ENCODE results near the gene AZIN2. TPM values are rescaled to one million over a fixed set of nuclear protein-coding genes. Genes with fewer than 3 reads are reported as not detected.

AZIN2 gene
- total and polyA plus RNA-seq, 2 donors = 1.7 to 4.2 TPM

GRCh38 chr1:33086384-33086850 is 5.5 kb downstream of the AZIN2 start:
- Histone ChIP-seq H3K27me3 (ENCODE audit: control insufficient read depth in 2 of 2, insufficient read depth in 1 of 2, low read length in 1 of 2) (peaks cover 18 to 46% of the 10 kb centered on the region in 2 donors), H3K36me3 (ENCODE audit: control insufficient read depth in 2 of 2, insufficient read depth in 2 of 2, low read length in 1 of 2) (no peaks in the 10 kb centered on the region), H3K9me3 (ENCODE audit: control insufficient read depth in 2 of 2, insufficient read depth in 1 of 2, low read length in 1 of 2) (no peaks in the 10 kb centered on the region), H3K4me3 (ENCODE audit: low read length in 2 of 2) (no peak overlapping the region), H3K27ac (ENCODE audit: low read depth in 1 of 2, low read length in 1 of 2) (no peak overlapping the region), H3K4me1 (ENCODE audit: control insufficient read depth in 2 of 2, insufficient read depth in 2 of 2, low read length in 2 of 2) (peaks cover 4 to 18% of the 10 kb centered on the region in 2 donors)
- 40% methylated on average over 12 of the region's 12 CpGs for WGBS
- peak in 3 of 9 donors; percentile 13 to 64 (median 52) for DNase-seq (ENCODE audit: low read depth in 6 of 9, low spot score in 9 of 9)

GRCh38 chr1:33087677-33088076 is 6.7 kb downstream of the AZIN2 start:
- Histone ChIP-seq H3K9me3 (ENCODE audit: control insufficient read depth in 2 of 2, insufficient read depth in 1 of 2, low read length in 1 of 2) (no peaks in the 10 kb centered on the region), H3K36me3 (ENCODE audit: control insufficient read depth in 2 of 2, insufficient read depth in 2 of 2, low read length in 1 of 2) (no peaks in the 10 kb centered on the region), H3K27ac (ENCODE audit: low read depth in 1 of 2, low read length in 1 of 2) (no peak overlapping the region), H3K27me3 (ENCODE audit: control insufficient read depth in 2 of 2, insufficient read depth in 1 of 2, low read length in 1 of 2) (peaks cover 6 to 33% of the 10 kb centered on the region in 2 donors), H3K4me3 (ENCODE audit: low read length in 2 of 2) (no peak overlapping the region), H3K4me1 (ENCODE audit: control insufficient read depth in 2 of 2, insufficient read depth in 2 of 2, low read length in 2 of 2) (peaks cover 0 to 11% of the 10 kb centered on the region in 2 donors)
- 80% methylated on average over 6 of the region's 6 CpGs for WGBS
- DNase-seq (ENCODE audit: low read depth in 6 of 9, low spot score in 9 of 9) = no peak

DNA sequence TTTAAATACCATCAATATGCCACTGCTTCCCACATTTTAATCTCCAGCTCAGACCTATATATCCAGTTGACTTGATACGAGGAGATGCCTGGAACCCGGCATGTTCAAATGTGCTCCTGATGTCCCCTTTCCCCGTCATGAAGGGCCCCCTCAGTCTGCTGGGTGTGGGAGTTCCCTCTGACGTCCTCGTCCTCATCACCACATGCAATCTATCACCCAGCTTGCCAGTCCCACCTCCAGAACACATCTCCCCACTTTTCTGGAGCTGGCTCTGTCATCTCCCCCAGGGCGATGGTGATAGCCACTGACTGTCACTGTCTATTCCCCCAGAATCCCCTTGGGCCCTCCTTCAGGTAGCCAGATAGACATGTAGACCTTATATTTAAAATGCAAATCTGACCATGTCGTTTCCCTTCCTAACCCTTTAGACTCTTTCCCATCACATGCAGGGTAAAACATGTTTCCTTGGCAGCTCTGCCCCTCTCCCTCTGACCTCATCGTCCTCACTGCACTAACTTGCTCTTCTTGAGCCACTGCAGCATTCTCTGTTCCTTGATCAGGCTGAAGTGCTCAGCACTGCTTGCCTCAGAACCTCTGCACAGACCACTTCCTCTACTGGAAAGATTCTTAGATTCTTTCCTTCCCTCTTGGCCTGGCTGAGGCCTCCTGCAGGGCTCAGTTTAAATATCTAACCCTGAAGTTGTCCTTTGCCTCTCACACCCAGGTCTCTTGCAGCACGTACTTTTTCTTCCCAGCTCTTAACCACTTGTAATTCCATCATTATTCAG is 7.4 kb downstream of the AZIN2 start:
- WGBS = 57% methylated on average over 9 of the region's 9 CpGs
- peaks cover 0 to 11% of the 10 kb centered on the region in 2 donors for H3K4me1 ChIP-seq (ENCODE audit: control insufficient read depth in 2 of 2, insufficient read depth in 2 of 2, low read length in 2 of 2)
- H3K36me3 ChIP-seq (ENCODE audit: control insufficient read depth in 2 of 2, insufficient read depth in 2 of 2, low read length in 1 of 2) = no peaks in the 10 kb centered on the region
- H3K27ac ChIP-seq (ENCODE audit: low read depth in 1 of 2, low read length in 1 of 2) = no peak overlapping the region
- H3K9me3 ChIP-seq (ENCODE audit: control insufficient read depth in 2 of 2, insufficient read depth in 1 of 2, low read length in 1 of 2) = no peaks in the 10 kb centered on the region
- no peak overlapping the region for H3K4me3 ChIP-seq (ENCODE audit: low read length in 2 of 2)
- peak in 1 of 9 donors; percentile 43 for DNase-seq (ENCODE audit: low read depth in 6 of 9, low spot score in 9 of 9)
- H3K27me3 ChIP-seq (ENCODE audit: control insufficient read depth in 2 of 2, insufficient read depth in 1 of 2, low read length in 1 of 2) = peaks cover 1 to 27% of the 10 kb centered on the region in 2 donors

DNA sequence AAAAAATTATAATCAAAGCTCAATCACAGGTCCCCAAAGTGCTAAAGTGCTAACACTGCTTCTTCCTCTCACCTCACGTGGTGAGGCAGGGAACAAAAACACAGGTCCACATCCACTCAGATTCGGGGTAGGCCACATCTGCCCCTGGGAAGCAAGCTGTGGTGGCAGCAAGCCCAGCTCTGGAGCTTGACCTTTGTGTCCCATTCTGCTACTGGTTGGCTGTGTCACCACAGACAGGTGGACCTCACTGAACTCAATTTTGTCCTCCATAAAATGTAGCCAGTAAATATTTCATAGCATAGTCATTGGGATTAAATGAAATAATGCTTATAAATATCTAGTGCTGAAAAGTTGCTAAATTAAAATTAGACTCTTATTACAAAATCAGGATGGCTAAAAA is 8.5 kb downstream of the AZIN2 start:
- Histone ChIP-seq H3K9me3 (ENCODE audit: control insufficient read depth in 2 of 2, insufficient read depth in 1 of 2, low read length in 1 of 2) (no peaks in the 10 kb centered on the region), H3K27me3 (ENCODE audit: control insufficient read depth in 2 of 2, insufficient read depth in 1 of 2, low read length in 1 of 2) (peaks cover 0 to 17% of the 10 kb centered on the region in 2 donors), H3K4me3 (ENCODE audit: low read length in 2 of 2) (no peak overlapping the region), H3K4me1 (ENCODE audit: control insufficient read depth in 2 of 2, insufficient read depth in 2 of 2, low read length in 2 of 2) (peaks cover 0 to 11% of the 10 kb centered on the region in 2 donors), H3K27ac (ENCODE audit: low read depth in 1 of 2, low read length in 1 of 2) (no peak overlapping the region), H3K36me3 (ENCODE audit: control insufficient read depth in 2 of 2, insufficient read depth in 2 of 2, low read length in 1 of 2) (no peaks in the 10 kb centered on the region)
- DNase-seq (ENCODE audit: low read depth in 6 of 9, low spot score in 9 of 9) = no peak
- 90% methylated on average over 2 of the region's 2 CpGs for WGBS

DNA sequence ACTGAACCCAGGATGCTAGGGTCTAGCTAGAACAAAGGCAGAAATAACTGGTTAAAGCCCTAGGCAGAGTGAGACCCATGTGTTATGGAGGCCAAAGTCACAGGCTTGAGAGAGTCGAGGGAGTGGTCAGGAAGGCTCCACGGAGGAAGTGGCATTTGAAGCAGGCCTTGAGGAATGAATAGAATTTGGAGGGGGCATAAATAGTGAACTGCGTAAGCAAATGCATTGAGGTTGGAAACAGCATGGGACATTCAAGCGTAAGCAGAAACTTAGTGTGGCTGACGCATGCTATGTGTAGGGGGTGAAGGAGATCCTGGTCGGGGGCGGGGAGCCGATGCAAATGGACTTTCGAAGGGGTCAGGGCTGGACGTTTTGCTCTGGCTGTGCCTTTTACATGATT is 11.5 kb downstream of the AZIN2 start:
- Histone ChIP-seq H3K27ac (ENCODE audit: low read depth in 1 of 2, low read length in 1 of 2) (no peak overlapping the region), H3K4me1 (ENCODE audit: control insufficient read depth in 2 of 2, insufficient read depth in 2 of 2, low read length in 2 of 2) (peaks cover 0 to 23% of the 10 kb centered on the region in 2 donors), H3K4me3 (ENCODE audit: low read length in 2 of 2) (no peak overlapping the region), H3K27me3 (ENCODE audit: control insufficient read depth in 2 of 2, insufficient read depth in 1 of 2, low read length in 1 of 2) (no peaks in the 10 kb centered on the region), H3K36me3 (ENCODE audit: control insufficient read depth in 2 of 2, insufficient read depth in 2 of 2, low read length in 1 of 2) (no peaks in the 10 kb centered on the region), H3K9me3 (ENCODE audit: control insufficient read depth in 2 of 2, insufficient read depth in 1 of 2, low read length in 1 of 2) (no peaks in the 10 kb centered on the region)
- DNase-seq (ENCODE audit: low read depth in 6 of 9, low spot score in 9 of 9) = no peak
- WGBS = 98% methylated on average over 10 of the region's 10 CpGs

GRCh38 chr1:33093004-33093403 is 12.1 kb downstream of the AZIN2 start:
- no peak overlapping the region for H3K4me3 ChIP-seq (ENCODE audit: low read length in 2 of 2)
- no peak overlapping the region for H3K27ac ChIP-seq (ENCODE audit: low read depth in 1 of 2, low read length in 1 of 2)
- peaks cover 0 to 27% of the 10 kb centered on the region in 2 donors for H3K4me1 ChIP-seq (ENCODE audit: control insufficient read depth in 2 of 2, insufficient read depth in 2 of 2, low read length in 2 of 2)
- no peak for DNase-seq (ENCODE audit: low read depth in 6 of 9, low spot score in 9 of 9)
- no peaks in the 10 kb centered on the region for H3K27me3 ChIP-seq (ENCODE audit: control insufficient read depth in 2 of 2, insufficient read depth in 1 of 2, low read length in 1 of 2)
- no peaks in the 10 kb centered on the region for H3K9me3 ChIP-seq (ENCODE audit: control insufficient read depth in 2 of 2, insufficient read depth in 1 of 2, low read length in 1 of 2)
- WGBS = 99% methylated on average over 5 of the region's 5 CpGs
- no peaks in the 10 kb centered on the region for H3K36me3 ChIP-seq (ENCODE audit: control insufficient read depth in 2 of 2, insufficient read depth in 2 of 2, low read length in 1 of 2)

DNA sequence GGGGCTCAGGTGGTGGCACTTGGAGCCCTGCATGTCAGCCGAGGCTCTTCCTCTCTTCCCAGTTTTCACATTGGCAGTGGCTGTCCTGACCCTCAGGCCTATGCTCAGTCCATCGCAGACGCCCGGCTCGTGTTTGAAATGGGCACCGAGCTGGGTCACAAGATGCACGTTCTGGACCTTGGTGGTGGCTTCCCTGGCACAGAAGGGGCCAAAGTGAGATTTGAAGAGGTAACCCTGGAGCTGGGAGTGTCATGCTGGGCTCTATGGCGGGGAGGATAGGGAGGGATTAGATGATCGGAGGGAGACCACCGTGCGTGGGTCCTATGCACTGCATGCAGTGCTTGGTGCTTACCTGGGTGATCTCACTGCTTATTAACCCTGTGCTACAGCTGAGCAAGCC is 13.5 kb downstream of the AZIN2 start:
- no peaks in the 10 kb centered on the region for H3K36me3 ChIP-seq (ENCODE audit: control insufficient read depth in 2 of 2, insufficient read depth in 2 of 2, low read length in 1 of 2)
- H3K4me1 ChIP-seq (ENCODE audit: control insufficient read depth in 2 of 2, insufficient read depth in 2 of 2, low read length in 2 of 2) = peaks cover 10 to 30% of the 10 kb centered on the region in 2 donors
- H3K9me3 ChIP-seq (ENCODE audit: control insufficient read depth in 2 of 2, insufficient read depth in 1 of 2, low read length in 1 of 2) = no peaks in the 10 kb centered on the region
- no peak overlapping the region for H3K4me3 ChIP-seq (ENCODE audit: low read length in 2 of 2)
- no peaks in the 10 kb centered on the region for H3K27me3 ChIP-seq (ENCODE audit: control insufficient read depth in 2 of 2, insufficient read depth in 1 of 2, low read length in 1 of 2)
- no peak for DNase-seq (ENCODE audit: low read depth in 6 of 9, low spot score in 9 of 9)
- WGBS = 97% methylated on average over 11 of the region's 11 CpGs
- no peak overlapping the region for H3K27ac ChIP-seq (ENCODE audit: low read depth in 1 of 2, low read length in 1 of 2)

DNA sequence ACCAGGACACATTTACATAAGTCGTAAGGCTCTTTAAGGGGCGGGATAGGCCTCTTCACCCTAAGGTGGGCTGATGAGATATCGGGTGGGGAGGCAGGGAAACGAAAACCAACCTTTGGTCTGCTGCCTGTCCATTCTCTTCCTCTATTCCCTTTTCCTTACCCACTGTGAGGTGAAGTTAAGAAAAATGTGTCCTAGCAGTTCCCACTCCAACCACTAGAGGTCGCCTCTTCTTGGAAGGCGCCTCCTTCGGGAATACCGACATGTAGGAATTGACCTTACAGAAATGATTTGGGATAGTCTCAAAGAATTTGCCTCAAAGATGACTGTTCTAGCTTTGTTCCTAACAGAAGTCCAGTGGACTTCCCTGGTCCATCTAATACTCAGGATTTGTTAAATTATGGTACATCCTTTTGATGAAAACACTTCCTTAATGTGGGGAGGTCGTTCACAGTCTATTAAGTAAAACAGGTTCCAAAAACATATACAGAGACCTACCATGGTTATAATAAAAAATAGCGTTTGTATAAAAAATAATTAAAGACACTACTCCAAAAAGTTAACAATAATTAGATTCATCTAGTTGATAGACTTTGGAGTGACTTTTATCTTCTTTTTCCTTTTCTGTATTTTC is 14.1 kb downstream of the AZIN2 start:
- H3K27ac ChIP-seq (ENCODE audit: low read depth in 1 of 2, low read length in 1 of 2) = no peak overlapping the region
- H3K4me1 ChIP-seq (ENCODE audit: control insufficient read depth in 2 of 2, insufficient read depth in 2 of 2, low read length in 2 of 2) = peaks cover 15 to 36% of the 10 kb centered on the region in 2 donors
- no peak overlapping the region for H3K4me3 ChIP-seq (ENCODE audit: low read length in 2 of 2)
- no peaks in the 10 kb centered on the region for H3K36me3 ChIP-seq (ENCODE audit: control insufficient read depth in 2 of 2, insufficient read depth in 2 of 2, low read length in 1 of 2)
- no peaks in the 10 kb centered on the region for H3K27me3 ChIP-seq (ENCODE audit: control insufficient read depth in 2 of 2, insufficient read depth in 1 of 2, low read length in 1 of 2)
- H3K9me3 ChIP-seq (ENCODE audit: control insufficient read depth in 2 of 2, insufficient read depth in 1 of 2, low read length in 1 of 2) = no peaks in the 10 kb centered on the region
- WGBS = 32% methylated on average over 10 of the region's 10 CpGs
- no peak for DNase-seq (ENCODE audit: low read depth in 6 of 9, low spot score in 9 of 9)

DNA sequence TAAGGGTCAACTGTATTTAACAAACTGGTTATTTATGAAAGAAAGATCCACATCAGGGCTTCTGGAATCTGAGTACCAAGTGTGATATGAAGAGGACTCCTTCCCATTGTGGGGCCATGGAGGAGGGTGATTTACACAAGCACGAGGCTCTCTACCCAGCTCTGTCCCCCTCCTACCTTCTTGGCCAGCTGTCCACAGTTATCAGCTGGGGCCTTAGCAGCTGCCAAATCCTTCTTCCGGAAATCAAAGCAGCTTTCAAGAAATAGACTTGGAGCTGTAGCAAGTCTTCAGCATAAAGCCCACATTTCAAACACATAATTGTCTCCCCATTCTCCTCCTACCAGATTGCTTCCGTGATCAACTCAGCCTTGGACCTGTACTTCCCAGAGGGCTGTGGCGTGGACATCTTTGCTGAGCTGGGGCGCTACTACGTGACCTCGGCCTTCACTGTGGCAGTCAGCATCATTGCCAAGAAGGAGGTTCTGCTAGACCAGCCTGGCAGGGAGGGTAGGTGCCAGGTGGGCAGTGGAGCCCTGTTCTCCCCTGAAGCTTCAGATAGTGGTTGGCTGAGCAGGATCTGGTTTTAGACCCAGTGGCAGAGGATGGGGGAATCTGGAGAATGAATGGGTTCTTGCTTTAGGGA is 15.5 kb downstream of the AZIN2 start:
- Histone ChIP-seq H3K36me3 (ENCODE audit: control insufficient read depth in 2 of 2, insufficient read depth in 2 of 2, low read length in 1 of 2) (no peaks in the 10 kb centered on the region), H3K27ac (ENCODE audit: low read depth in 1 of 2, low read length in 1 of 2) (no peak overlapping the region), H3K4me3 (ENCODE audit: low read length in 2 of 2) (no peak overlapping the region), H3K4me1 (ENCODE audit: control insufficient read depth in 2 of 2, insufficient read depth in 2 of 2, low read length in 2 of 2) (peaks cover 15 to 40% of the 10 kb centered on the region in 2 donors), H3K27me3 (ENCODE audit: control insufficient read depth in 2 of 2, insufficient read depth in 1 of 2, low read length in 1 of 2) (no peaks in the 10 kb centered on the region), H3K9me3 (ENCODE audit: control insufficient read depth in 2 of 2, insufficient read depth in 1 of 2, low read length in 1 of 2) (no peaks in the 10 kb centered on the region)
- no peak for DNase-seq (ENCODE audit: low read depth in 6 of 9, low spot score in 9 of 9)
- 93% methylated on average over 7 of the region's 7 CpGs for WGBS
